Measurements from ENCODE around the gene IQGAP2.

The IQGAP2 gene

GRCh38 chr5:76682387-76682786, 279.3 kb downstream of the IQGAP2 start:
- TF ChIP-seq, protein P1, sequence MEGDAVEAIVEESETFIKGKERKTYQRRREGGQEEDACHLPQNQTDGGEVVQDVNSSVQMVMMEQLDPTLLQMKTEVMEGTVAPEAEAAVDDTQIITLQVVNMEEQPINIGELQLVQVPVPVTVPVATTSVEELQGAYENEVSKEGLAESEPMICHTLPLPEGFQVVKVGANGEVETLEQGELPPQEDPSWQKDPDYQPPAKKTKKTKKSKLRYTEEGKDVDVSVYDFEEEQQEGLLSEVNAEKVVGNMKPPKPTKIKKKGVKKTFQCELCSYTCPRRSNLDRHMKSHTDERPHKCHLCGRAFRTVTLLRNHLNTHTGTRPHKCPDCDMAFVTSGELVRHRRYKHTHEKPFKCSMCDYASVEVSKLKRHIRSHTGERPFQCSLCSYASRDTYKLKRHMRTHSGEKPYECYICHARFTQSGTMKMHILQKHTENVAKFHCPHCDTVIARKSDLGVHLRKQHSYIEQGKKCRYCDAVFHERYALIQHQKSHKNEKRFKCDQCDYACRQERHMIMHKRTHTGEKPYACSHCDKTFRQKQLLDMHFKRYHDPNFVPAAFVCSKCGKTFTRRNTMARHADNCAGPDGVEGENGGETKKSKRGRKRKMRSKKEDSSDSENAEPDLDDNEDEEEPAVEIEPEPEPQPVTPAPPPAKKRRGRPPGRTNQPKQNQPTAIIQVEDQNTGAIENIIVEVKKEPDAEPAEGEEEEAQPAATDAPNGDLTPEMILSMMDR (IDR thresholded peaks at IDR 0.05): no peak

- TF ChIP-seq, protein P1 (IDR thresholded peaks at IDR 0.05): no peak
Measured at GRCh38 chr5:76683816-76684731, 281.0 kb downstream of the IQGAP2 start.

DNA sequence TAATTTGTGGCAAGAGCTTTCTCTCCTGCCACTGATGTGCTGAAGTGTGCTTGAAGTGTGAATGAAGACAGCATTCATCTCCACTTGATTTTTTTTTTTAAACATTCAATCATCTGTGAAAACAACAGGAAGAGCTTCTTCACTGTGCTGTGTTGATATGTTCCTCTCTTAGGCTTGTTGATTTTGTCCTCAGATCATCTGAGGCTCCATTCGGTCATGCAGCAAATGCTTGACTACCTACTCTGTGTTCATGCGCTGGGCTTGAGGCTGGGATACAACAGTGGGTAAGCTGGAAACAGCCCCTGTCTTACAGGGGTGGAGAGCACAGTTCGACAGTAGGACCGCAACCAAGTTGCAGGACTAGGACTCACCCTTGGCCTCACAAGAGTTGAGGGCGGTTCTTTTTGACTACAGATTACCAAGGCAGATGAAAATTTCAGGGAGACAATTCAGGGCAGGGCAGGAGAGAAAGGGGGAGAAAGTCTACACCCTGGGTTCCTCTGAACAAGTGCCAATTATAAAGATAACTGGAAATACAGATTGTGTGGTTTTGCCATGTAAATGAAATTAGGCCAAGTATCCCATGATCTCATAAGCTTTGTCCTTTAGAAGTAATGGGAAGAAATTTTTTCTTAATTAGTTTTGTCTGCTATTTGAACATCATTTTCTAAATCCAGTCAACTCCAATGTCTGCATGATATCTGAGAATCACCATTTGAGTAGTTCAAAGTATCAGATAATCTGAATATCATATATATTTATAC, 281.9 kb downstream of the IQGAP2 start:
- TF ChIP-seq, protein P1 (IDR thresholded peaks at IDR 0.05): no peak

GRCh38 chr5:76685704-76686103, 282.6 kb downstream of the IQGAP2 start:
- TF ChIP-seq, protein P1 (IDR thresholded peaks at IDR 0.05): no peak

DNA sequence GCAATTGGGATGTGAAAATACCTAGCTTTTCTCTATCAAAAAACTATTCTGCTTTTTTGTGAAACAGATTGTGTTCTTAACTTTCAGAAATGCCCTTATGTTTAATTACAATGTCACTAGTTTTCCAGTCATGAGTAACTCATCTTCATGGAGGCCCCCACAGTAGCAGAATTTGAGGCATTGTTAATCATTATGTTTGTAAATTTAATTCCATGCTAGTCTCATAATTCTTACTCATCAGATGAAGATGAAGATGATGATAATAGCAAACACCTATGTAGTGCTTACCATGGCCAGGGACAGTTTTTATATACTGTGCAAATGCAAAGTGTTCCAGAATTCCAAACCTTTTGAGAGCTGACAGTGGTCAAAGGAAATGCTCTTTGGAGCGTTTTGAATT, 285.1 kb downstream of the IQGAP2 start:
- TF ChIP-seq, protein P1 (IDR thresholded peaks at IDR 0.05): no peak

- TF ChIP-seq, protein P1 (IDR thresholded peaks at IDR 0.05): no peak
Measured at GRCh38 chr5:76688836-76689235, 285.8 kb downstream of the IQGAP2 start.

DNA sequence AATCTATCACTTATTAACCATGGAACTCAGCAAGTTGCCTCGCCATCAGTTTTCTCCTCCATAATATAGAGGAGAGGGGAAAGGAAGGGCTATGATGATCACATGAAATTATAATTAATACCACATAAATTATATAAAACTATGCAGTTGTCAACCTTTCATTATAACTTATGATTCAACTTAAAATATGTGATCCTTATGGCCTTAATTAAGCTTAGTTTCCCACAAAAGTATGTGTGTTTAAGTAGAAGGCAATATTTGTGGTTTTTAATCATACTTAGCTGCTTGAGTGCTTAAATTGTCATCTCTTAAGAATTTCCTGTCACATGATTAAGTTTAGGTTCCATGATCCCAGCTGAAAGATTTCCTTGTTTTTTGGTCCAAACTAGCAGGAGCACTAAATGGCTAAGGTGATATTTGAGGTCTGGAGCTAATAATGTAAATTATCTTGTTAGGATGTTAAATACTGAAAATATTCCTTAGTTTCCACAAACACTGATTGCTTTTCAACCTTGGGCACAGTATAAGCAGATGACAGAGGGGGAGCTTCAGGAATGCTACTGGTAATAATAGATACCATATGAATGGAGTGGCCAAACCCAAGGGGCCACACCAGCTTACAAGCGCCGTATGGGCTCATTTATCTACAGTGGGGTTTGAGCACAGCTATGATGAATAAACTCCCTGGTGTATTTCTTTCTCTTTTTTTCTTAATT, 286.4 kb downstream of the IQGAP2 start:
- TF ChIP-seq, protein P1 (IDR thresholded peaks at IDR 0.05): no peak

All from LNCAP (cell line).